H9 (cell line): ENCODE measurements around the gene SF3A1. TPM values are rescaled to one million over a fixed set of nuclear protein-coding genes. Genes with fewer than 3 reads are reported as not detected.

Experiments used
- DNase-seq: peaks from one replicate; pipeline ENCODE4 v3.0.0-alpha.2; 2017
- H2AFZ ChIP-seq: one replicate; pipeline ENCODE4 v1.6.1; 2013; ENCODE audit warnings: mild to moderate bottlenecking, low read length, control low read depth, moderate library complexity
- H2AK5ac ChIP-seq: 2 replicates; pipeline ENCODE4 v1.6.1; 2013; ENCODE audit warnings: low read length, control low read depth, mixed read lengths; ENCODE audit not compliant: insufficient read length
- H2BK120ac ChIP-seq: one replicate; pipeline ENCODE4 v1.6.1; 2013; ENCODE audit warnings: low read depth, mild to moderate bottlenecking, low read length, control low read depth, inconsistent platforms; ENCODE audit not compliant: poor library complexity, severe bottlenecking
- H2BK12ac ChIP-seq: 2 replicates; pipeline ENCODE4 v1.6.1; 2013; ENCODE audit warnings: low read length, control low read depth, mixed read lengths, low read depth; ENCODE audit not compliant: insufficient read length
- H2BK15ac ChIP-seq: 2 replicates; pipeline ENCODE4 v1.6.1; 2013; ENCODE audit warnings: low read depth, low read length, control low read depth
- H2BK20ac ChIP-seq: one replicate; pipeline ENCODE4 v1.6.1; 2013; ENCODE audit warnings: low read depth, mild to moderate bottlenecking, low read length, control low read depth, inconsistent platforms; ENCODE audit not compliant: poor library complexity, severe bottlenecking
- H2BK5ac ChIP-seq: 2 replicates; pipeline ENCODE4 v1.6.1; 2013; ENCODE audit warnings: low read length, control low read depth, mixed read lengths; ENCODE audit not compliant: insufficient read length
- H3K14ac ChIP-seq: 2 replicates; pipeline ENCODE4 v1.6.1; 2013; ENCODE audit warnings: low read length, control low read depth; ENCODE audit not compliant: insufficient read depth
- H3K18ac ChIP-seq: 2 replicates; pipeline ENCODE4 v1.6.1; 2013; ENCODE audit warnings: low read depth, mild to moderate bottlenecking, mixed read lengths, low read length, control low read depth; ENCODE audit not compliant: insufficient read length
- H3K23ac ChIP-seq: 2 replicates; pipeline ENCODE4 v1.6.1; 2013; ENCODE audit warnings: low read length, control low read depth, mixed read lengths, low read depth; ENCODE audit not compliant: insufficient read length
- H3K23me2 ChIP-seq: 2 replicates; pipeline ENCODE4 v1.6.1; 2013; ENCODE audit warnings: low read depth, mild to moderate bottlenecking, mixed read lengths, low read length, control low read depth; ENCODE audit not compliant: insufficient read length, poor library complexity, severe bottlenecking
- H3K27ac ChIP-seq: 2 replicates; pipeline ENCODE4 v1.5.1; 2013; ENCODE audit warnings: low read length, control low read depth, mixed read lengths, low read depth; ENCODE audit not compliant: insufficient read length
- H3K27me3 ChIP-seq: 2 replicates; pipeline ENCODE4 v1.6.1; 2013; ENCODE audit warnings: low read length, control low read depth, inconsistent platforms; ENCODE audit not compliant: insufficient read depth
- H3K4ac ChIP-seq: 2 replicates; pipeline ENCODE4 v1.6.1; 2013; ENCODE audit warnings: low read depth, mild to moderate bottlenecking, control low read depth, inconsistent platforms, low read length, moderate library complexity
- H3K4me1 ChIP-seq: 2 replicates; pipeline ENCODE4 v1.6.1; 2013; ENCODE audit warnings: low read length, control low read depth, inconsistent platforms; ENCODE audit not compliant: insufficient read depth
- H3K4me2 ChIP-seq: 2 replicates; pipeline ENCODE4 v1.6.1; 2013; ENCODE audit warnings: low read length, control low read depth, mixed read lengths; ENCODE audit not compliant: insufficient read length, insufficient read depth
- H3K56ac ChIP-seq: 2 replicates; pipeline ENCODE4 v1.6.1; 2013; ENCODE audit warnings: low read depth, mild to moderate bottlenecking, mixed read lengths, low read length, control low read depth; ENCODE audit not compliant: insufficient read length
- H3K79me1 ChIP-seq: 2 replicates; pipeline ENCODE4 v1.6.1; 2013; ENCODE audit warnings: low read depth, mild to moderate bottlenecking, moderate library complexity, low read length, control low read depth, inconsistent platforms; ENCODE audit not compliant: insufficient read depth, poor library complexity, severe bottlenecking
- H3K79me2 ChIP-seq: 2 replicates; pipeline ENCODE4 v1.6.1; 2013; ENCODE audit warnings: low read length, control low read depth, inconsistent platforms; ENCODE audit not compliant: insufficient read depth
- H3K9ac ChIP-seq: 2 replicates; pipeline ENCODE4 v1.6.1; 2013; ENCODE audit warnings: low read length, control low read depth, mixed read lengths; ENCODE audit not compliant: insufficient read length; ENCODE audit errors: extremely low read depth
- H3K9me3 ChIP-seq: one replicate; pipeline ENCODE4 v1.6.1; 2013; ENCODE audit warnings: low read depth, low read length, inconsistent platforms; ENCODE audit not compliant: control insufficient read depth
- H3T11ph ChIP-seq: one replicate; pipeline ENCODE4 v1.6.1; 2013; ENCODE audit warnings: mild to moderate bottlenecking, low read length, control low read depth, inconsistent platforms
- H4K20me1 ChIP-seq: one replicate; pipeline ENCODE4 v1.6.1; 2013; ENCODE audit not compliant: control insufficient read depth, insufficient read length, insufficient read depth
- H4K5ac ChIP-seq: 2 replicates; pipeline ENCODE4 v1.6.1; 2013; ENCODE audit warnings: low read depth, mild to moderate bottlenecking, mixed read lengths, low read length, control low read depth; ENCODE audit not compliant: insufficient read length
- H4K8ac ChIP-seq: replicated peaks from 2 replicates; pipeline ENCODE4 v1.6.1; 2013; ENCODE audit warnings: low read length, control low read depth, mixed read lengths, low read depth; ENCODE audit not compliant: insufficient read length
- H4K91ac ChIP-seq: 2 replicates; pipeline ENCODE4 v1.6.1; 2013; ENCODE audit warnings: low read depth, mild to moderate bottlenecking, moderate library complexity, mixed read lengths, low read length, control low read depth; ENCODE audit not compliant: insufficient read length
- H3K27ac Mint-ChIP-seq, 3 experiments: 2 replicates in 2 of 3; 3 replicates in 1 of 3; pipeline ENCODE4 v1.8.0; 2020 to 2021; ENCODE audit warnings: mixed read lengths in 3 of 3, mild to moderate bottlenecking in 1 of 3, moderate library complexity in 1 of 3
- H3K27me3 Mint-ChIP-seq: 2 replicates; pipeline ENCODE4 v1.8.0; 2021; ENCODE audit warnings: low read depth, mild to moderate bottlenecking, moderate library complexity, mixed read lengths
- H3K36me3 Mint-ChIP-seq, 3 experiments: 2 replicates in 2 of 3; 3 replicates in 1 of 3; pipeline ENCODE4 v1.8.0; 2020 to 2021; ENCODE audit warnings: low read depth in 3 of 3, mixed read lengths in 3 of 3; ENCODE audit not compliant: insufficient read depth in 1 of 3
- H3K4me1 Mint-ChIP-seq, 2 experiments: 2 replicates each; pipeline ENCODE4 v1.8.0; 2020; ENCODE audit warnings: mixed read lengths in 2 of 2
- H3K4me3 Mint-ChIP-seq, 2 experiments: 2 replicates in 1 of 2; 3 replicates in 1 of 2; pipeline ENCODE4 v1.8.0; 2020 to 2021; ENCODE audit warnings: mild to moderate bottlenecking in 2 of 2, mixed read lengths in 2 of 2, moderate library complexity in 1 of 2
- H3K9me3 Mint-ChIP-seq, 2 experiments: 2 replicates in 1 of 2; 3 replicates in 1 of 2; pipeline ENCODE4 v1.8.0; 2020; ENCODE audit warnings: mild to moderate bottlenecking in 2 of 2, mixed read lengths in 2 of 2, moderate library complexity in 1 of 2
- CTCF ChIP-seq: fragments of 200-600 bp; sonication (generic); conservative IDR thresholded peaks from 3 replicates; pipeline ENCODE4 v1.8.0; 2021; ENCODE audit warnings: antibody characterized with exemption, mild to moderate bottlenecking
- WGBS: extraction: QIAGEN DNeasy Blood & Tissue Kit; methylation state at CpG from one replicate; pipeline ENCODE4 v1.1.7; 2013; ENCODE audit warnings: missing lambda C conversion rate, low lambda C conversion rate, mixed read lengths; ENCODE audit not compliant: insufficient read length; ENCODE audit errors: extremely low coverage; 5-methylcytosine and 5-hydroxymethylcytosine counted together
- total RNA-seq: library from RNA; stranded (reverse); gene quantifications from 2 replicates; pipeline ENCODE4 v1.2.1, GENCODE V29; 2021

The SF3A1 gene
- total RNA-seq, 1 experiment from 2014 or later: 225 TPM

GRCh38 chr22:30340911-30341685 is 15.6 kb downstream of the SF3A1 start:
- H3K79me1 ChIP-seq: no peaks in the 10 kb centered on the region
- DNase-seq: no peak
- no peak overlapping the region for H3K27ac ChIP-seq
- Mint-ChIP-seq H3K27ac (no peak overlapping the region), H3K27me3 (no peaks in the 10 kb centered on the region), H3K9me3 (no peaks in the 10 kb centered on the region), H3K4me1 (no peaks in the 10 kb centered on the region), H3K36me3 (peaks cover 78 to 100% (median 98%) of the 10 kb centered on the region in 3 experiments), H3K4me3 (no peak overlapping the region)
- no peak overlapping the region for H2AK5ac ChIP-seq
- no peak overlapping the region for H3K23ac ChIP-seq
- H2AFZ ChIP-seq: no peak overlapping the region
- no peaks in the 10 kb centered on the region for H3K27me3 ChIP-seq
- no peak overlapping the region for H4K8ac ChIP-seq
- H3K4me1 ChIP-seq: no peaks in the 10 kb centered on the region
- H2BK20ac ChIP-seq: no peak overlapping the region
- H3K18ac ChIP-seq: no peak overlapping the region
- no peak overlapping the region for H4K5ac ChIP-seq
- H3K23me2 ChIP-seq: no peaks in the 10 kb centered on the region
- no peak overlapping the region for H3K4me2 ChIP-seq
- H3K56ac ChIP-seq: no peak overlapping the region
- H2BK15ac ChIP-seq: no peak overlapping the region
- H2BK5ac ChIP-seq: no peak overlapping the region
- no peak overlapping the region for H3K9ac ChIP-seq
- H3K4ac ChIP-seq: no peak overlapping the region
- no CpG with 5 or more reads among the region's 16 CpGs for WGBS
- no peak overlapping the region for H2BK120ac ChIP-seq
- H3K79me2 ChIP-seq: no peaks in the 10 kb centered on the region
- H3K14ac ChIP-seq: no peak overlapping the region
- TF ChIP-seq CTCF: no peak
- H4K91ac ChIP-seq: no peak overlapping the region
- H4K20me1 ChIP-seq: peaks cover 3% of the 10 kb centered on the region
- no peak overlapping the region for H2BK12ac ChIP-seq
- H3K9me3 ChIP-seq: no peaks in the 10 kb centered on the region
- no peak overlapping the region for H3T11ph ChIP-seq
